ENCODE data around the gene BANP. TPM values are rescaled to one million over a fixed set of nuclear protein-coding genes. Genes with fewer than 3 reads are reported as not detected.
"Not testable (repeated sequence)": the region's sequence is repeated elsewhere in the genome, so short reads cannot be mapped to it uniquely, and the experiment has no call there.

BANP gene
- total RNA-seq, 1 experiment from 2014 or later: 17.3 TPM

GRCh38 chr16:88065747-88066142, 114.5 kb downstream of the BANP start:
- DNase-seq (ENCODE audit: low read depth): no peak

- no peak for DNase-seq (ENCODE audit: low read depth)
Measured at GRCh38 chr16:88066234-88066633, 115.0 kb downstream of the BANP start.

- DNase-seq (ENCODE audit: low read depth): no peak
Measured at GRCh38 chr16:88066680-88067529, 115.7 kb downstream of the BANP start.

- DNase-seq (ENCODE audit: low read depth): no peak
Measured at GRCh38 chr16:88067530-88068411, 116.5 kb downstream of the BANP start.

GRCh38 chr16:88068476-88069396, 117.5 kb downstream of the BANP start:
- no peak for DNase-seq (ENCODE audit: low read depth)

- DNase-seq (ENCODE audit: low read depth): no peak
Measured at GRCh38 chr16:88069397-88070168, 118.3 kb downstream of the BANP start.

- no peak for DNase-seq (ENCODE audit: low read depth)
Measured at GRCh38 chr16:88070341-88070740, 119.1 kb downstream of the BANP start.

GRCh38 chr16:88070989-88071625, 119.9 kb downstream of the BANP start:
- DNase-seq (ENCODE audit: low read depth): no peak

- DNase-seq (ENCODE audit: low read depth): no peak
Measured at GRCh38 chr16:88071908-88072307, 120.7 kb downstream of the BANP start.

- DNase-seq (ENCODE audit: low read depth): no peak
Measured at GRCh38 chr16:88072571-88073001, 121.4 kb downstream of the BANP start.

- no peak for DNase-seq (ENCODE audit: low read depth)
Measured at GRCh38 chr16:88073201-88073721, 122.0 kb downstream of the BANP start.

- DNase-seq (ENCODE audit: low read depth): no peak
Measured at GRCh38 chr16:88074041-88074440, 122.8 kb downstream of the BANP start.

- no peak for DNase-seq (ENCODE audit: low read depth)
Measured at GRCh38 chr16:88076211-88076931, 125.1 kb downstream of the BANP start.

- DNase-seq (ENCODE audit: low read depth): not testable (repeated sequence)
Measured at GRCh38 chr16:88076932-88077320, 125.7 kb downstream of the BANP start.

GRCh38 chr16:88077328-88078108, 126.3 kb downstream of the BANP start:
- DNase-seq (ENCODE audit: low read depth): no peak

GRCh38 chr16:88078111-88078775, 127.0 kb downstream of the BANP start:
- no peak for DNase-seq (ENCODE audit: low read depth)

GRCh38 chr16:88083582-88083981, 132.3 kb downstream of the BANP start:
- DNase-seq (ENCODE audit: low read depth): no peak

GRCh38 chr16:88084881-88085280, 133.6 kb downstream of the BANP start:
- peak; percentile 15 for DNase-seq (ENCODE audit: low read depth)
